LNCaP clone FGC (cell line): ENCODE data around the gene MIGA2.

Experiments
- DNase-seq: peaks from one replicate; pipeline ENCODE4 v3.0.0-alpha.2; 2011; ENCODE audit warnings: low read depth
- H3K4me3 ChIP-seq: 2 replicates; pipeline ENCODE4 v1.5.1; 2011; ENCODE audit warnings: mild to moderate bottlenecking, low read depth, low read length, control low read depth
- TF ChIP-seq, protein P1 (sequence below): IDR thresholded peaks from 2 replicates; pipeline ENCODE4 v1.5.1; 2012; ENCODE audit warnings: mild to moderate bottlenecking; ENCODE audit not compliant: control insufficient read depth, insufficient read depth; ENCODE audit errors: extremely low read depth

MIGA2 gene

DNA sequence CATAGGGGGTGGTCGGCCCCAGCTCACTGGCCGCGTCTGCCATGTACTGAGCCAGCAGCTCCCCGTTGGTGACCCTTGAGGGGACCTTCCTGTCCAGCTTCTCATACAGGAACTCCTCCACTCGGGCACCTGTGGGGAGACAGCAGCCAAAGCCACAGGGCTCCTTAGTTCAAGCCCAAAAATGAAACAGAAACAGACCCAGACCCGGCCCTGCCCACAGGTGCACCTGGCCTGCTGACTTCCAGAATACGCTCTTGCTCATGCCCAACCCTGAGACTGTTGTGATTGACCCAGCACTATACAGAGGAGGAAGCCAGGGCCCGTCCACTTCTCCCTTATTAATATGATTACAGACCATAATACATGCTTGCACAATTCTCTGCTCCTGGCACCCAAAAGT is 15.3 kb upstream of the MIGA2 start:
- TF ChIP-seq, protein P1, sequence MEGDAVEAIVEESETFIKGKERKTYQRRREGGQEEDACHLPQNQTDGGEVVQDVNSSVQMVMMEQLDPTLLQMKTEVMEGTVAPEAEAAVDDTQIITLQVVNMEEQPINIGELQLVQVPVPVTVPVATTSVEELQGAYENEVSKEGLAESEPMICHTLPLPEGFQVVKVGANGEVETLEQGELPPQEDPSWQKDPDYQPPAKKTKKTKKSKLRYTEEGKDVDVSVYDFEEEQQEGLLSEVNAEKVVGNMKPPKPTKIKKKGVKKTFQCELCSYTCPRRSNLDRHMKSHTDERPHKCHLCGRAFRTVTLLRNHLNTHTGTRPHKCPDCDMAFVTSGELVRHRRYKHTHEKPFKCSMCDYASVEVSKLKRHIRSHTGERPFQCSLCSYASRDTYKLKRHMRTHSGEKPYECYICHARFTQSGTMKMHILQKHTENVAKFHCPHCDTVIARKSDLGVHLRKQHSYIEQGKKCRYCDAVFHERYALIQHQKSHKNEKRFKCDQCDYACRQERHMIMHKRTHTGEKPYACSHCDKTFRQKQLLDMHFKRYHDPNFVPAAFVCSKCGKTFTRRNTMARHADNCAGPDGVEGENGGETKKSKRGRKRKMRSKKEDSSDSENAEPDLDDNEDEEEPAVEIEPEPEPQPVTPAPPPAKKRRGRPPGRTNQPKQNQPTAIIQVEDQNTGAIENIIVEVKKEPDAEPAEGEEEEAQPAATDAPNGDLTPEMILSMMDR, result no peak
- no peak for DNase-seq
- no peak overlapping the region for H3K4me3 ChIP-seq

DNA sequence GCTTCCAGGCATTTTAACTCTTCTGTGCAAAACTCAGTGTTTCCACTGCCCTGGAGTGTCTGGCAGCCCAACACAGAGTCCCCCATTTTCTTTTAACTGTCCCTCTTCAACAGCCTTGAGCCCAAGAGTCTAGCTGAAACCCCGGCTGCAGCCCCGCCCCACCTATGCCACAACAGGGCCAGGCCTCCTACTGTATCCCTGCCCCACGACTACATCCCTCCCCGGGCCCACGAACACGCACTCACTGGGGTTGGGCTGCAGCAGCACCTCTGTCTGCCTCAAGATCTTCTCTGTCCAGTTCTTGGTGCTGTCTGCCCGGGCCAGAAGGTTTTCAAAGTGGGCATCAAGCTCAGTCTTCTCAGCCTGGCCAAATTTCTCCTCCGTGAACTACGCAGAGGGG is 14.4 kb upstream of the MIGA2 start:
- no peak overlapping the region for H3K4me3 ChIP-seq
- DNase-seq, result no peak
- TF ChIP-seq, protein P1, result no peak

DNA sequence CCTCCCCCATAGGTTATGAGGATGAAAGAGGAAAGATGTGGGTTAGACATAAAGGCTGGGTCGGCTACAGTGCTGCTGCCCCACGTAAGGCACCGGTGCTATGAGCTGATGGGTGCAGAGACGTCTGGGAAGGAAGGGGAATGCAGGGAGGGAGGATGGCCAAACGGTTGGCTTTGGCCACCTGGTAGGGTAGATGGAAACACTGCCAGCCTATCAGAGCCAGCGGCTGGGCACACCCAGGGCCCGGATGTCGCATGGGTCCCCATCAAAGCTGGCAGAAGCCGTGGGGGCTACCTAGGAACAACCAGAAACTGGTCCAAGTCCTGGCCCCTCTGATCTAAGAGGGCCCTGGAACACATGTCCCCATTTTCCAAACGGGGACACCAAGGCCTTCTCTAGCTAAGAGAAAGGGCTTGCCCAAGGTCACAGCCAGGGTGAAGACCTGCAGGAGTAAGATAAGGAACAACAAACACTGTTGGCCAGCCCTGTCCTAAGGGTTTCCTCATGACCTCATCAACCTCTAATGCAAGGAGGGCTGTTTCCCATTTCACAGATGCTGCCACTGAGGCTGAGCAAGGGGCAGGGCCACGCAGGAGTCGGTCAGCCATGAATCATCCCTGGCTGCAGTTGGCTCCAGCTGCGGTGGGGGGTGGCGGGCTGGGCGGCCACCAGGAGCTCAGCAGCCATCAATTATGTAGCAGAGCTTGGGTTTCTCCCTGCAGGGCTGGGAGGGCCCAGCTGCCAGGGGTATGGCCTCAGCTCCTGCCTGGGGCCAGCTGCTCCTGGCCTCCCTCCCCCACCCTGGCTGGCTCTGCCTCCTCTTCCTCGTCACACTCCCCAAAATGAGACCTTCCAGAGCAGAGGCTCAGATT is 13.2 kb upstream of the MIGA2 start:
- DNase-seq, result no peak
- TF ChIP-seq, protein P1, result no peak
- no peak overlapping the region for H3K4me3 ChIP-seq

DNA sequence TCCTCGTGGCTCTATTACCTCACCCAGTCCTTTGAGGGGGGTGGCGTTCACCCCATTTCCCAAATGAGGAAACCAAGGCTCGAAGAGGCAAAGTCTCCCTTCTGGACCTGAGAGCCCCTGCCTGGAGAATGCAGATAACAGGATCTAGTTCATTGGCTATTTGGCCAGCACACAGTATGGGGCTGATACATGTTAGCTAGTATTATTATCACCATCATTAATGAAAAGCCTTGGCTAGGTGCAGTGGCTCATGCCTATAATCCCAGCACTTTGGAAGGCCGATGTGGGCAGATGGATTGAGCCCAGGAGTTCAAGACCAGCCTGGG is 12.6 kb upstream of the MIGA2 start:
- no peak for DNase-seq
- TF ChIP-seq, protein P1, result no peak
- no peak overlapping the region for H3K4me3 ChIP-seq

DNA sequence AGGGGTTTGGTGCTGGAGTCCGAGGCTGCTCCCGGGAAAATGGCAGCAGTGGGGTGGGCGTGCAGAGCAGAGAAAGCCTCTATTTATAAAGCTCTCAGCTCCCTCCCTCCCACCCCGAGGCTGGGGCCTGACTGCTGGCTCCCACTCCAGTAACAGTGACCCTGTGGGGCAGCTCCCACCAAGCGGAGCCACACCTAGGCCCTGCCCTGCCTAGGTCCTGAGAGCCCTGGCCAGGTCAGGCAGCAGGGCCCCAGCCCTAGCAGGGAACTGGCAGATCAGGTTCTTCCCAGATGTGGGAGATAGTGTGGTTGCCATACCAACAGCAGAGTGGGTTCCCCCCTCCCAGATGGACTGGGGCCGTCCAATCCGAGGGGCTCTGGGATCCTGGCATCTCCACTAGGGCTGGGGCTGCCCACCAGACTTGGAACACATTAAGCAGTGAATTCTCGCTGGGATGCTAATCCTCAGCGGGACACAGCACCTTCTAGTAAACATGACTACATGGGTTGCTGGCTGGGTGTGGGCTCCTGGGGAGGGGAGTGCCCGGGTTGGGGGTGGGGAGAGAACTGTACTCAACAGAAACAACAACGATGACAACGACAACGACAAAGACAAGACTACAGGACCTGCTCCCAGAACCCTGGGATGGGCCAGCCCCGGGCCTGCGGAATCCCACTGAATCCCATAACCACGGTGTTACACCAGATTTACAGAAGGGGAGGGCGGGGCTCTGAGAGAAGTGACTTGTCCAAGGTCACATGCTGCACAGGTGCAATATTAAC is 9.8 kb upstream of the MIGA2 start:
- DNase-seq, result peak; percentile 68
- TF ChIP-seq, protein P1, result no peak
- peak overlapping the region; percentile 95 for H3K4me3 ChIP-seq

DNA sequence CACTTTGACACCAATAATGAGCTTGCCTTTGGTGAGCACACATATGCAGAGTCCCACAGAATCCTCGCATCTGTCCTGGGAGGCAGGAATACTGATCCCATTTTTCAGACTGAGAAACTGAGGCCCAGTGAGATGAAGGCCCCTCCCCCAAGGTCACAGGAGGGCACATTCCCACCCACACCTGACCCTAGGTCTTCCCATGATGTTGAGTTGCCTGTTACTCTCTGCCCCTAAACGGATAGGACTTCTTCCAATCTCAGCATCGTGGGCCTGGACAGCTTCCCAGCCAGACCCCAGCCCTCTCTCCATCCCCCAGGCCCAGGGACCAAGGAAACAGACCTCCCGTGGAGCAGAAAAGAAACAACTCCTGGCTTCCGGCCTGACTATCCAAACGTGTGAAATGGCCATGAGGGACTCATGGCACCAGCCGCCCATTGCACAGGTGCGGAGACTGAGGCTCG is 9.2 kb upstream of the MIGA2 start:
- TF ChIP-seq, protein P1, result no peak
- peak overlapping the region; percentile 95 for H3K4me3 ChIP-seq
- DNase-seq, result no peak
